K562 (cell line): ENCODE results near the gene SALL2. TPM values are rescaled to one million over a fixed set of nuclear protein-coding genes. Genes with fewer than 3 reads are reported as not detected.

Source experiments
- ATAC-seq: fragments of 200-7000 bp; cut with Tn5 transposase; 3 replicates; pipeline ENCODE4 v1.9.1; 2020; ENCODE audit warnings: moderate library complexity
- BruUV-seq: library from RNA; stranded (reverse); fragments of 400-500 nt; replicated peaks from 2 replicates; lab custom pipeline; 2021; lab: Mats Ljungman, UMichigan
- CTCF ChIA-PET: fragments of 300-600 bp; formaldehyde crosslinking; extraction: SDS; loops from one replicate; lab custom pipeline; 2021; ENCODE audit warnings: low intra/inter-chr PET ratio; lab: Yijun Ruan, JAX
- POLR2A ChIA-PET: fragments of 300-600, 350-650 bp; sonication (Branson Sonifier 250); formaldehyde crosslinking; extraction: SDS; loops from one replicate; lab custom pipeline; 2021; ENCODE audit warnings: antibody characterized with exemption, inconsistent platforms; lab: Yijun Ruan, JAX
- DNase-seq, 4 experiments: peaks; one replicate each; pipeline versions ENCODE4 v3.0.0 to v3.0.0-alpha.2; 2011 to 2018; ENCODE audit warnings: low spot score in 3 of 4, mixed read lengths in 3 of 4; ENCODE audit errors: extremely low read depth in 1 of 4
- FAIRE-seq: peaks from 2 replicates; lab custom pipeline; 2011; peaks lifted over from hg19 to GRCh38; lab: Jason Lieb, UNC
- H2AFZ ChIP-seq: 2 replicates; pipeline ENCODE4 v1.6.0; 2011; ENCODE audit warnings: low read depth, low read length, control low read depth, inconsistent platforms
- H3K27ac ChIP-seq: fragments of 200-600 bp; 3 replicates; pipeline ENCODE4 v1.8.0; 2011; ENCODE audit warnings: low read depth, mild to moderate bottlenecking, control low read depth, inconsistent platforms, low read length, moderate library complexity, mixed read lengths; ENCODE audit errors: extremely low read depth
- H3K27me3 ChIP-seq, 2 experiments: fragments of 300-600 bp in 1 of 2; 2 replicates in 1 of 2; 3 replicates in 1 of 2; pipeline versions ENCODE4 v1.6.0 to v1.8.0; 2011; ENCODE audit warnings: inconsistent platforms in 2 of 2, low read length in 2 of 2, mild to moderate bottlenecking in 1 of 2, mixed read lengths in 1 of 2, moderate library complexity in 1 of 2; ENCODE audit not compliant: control insufficient read depth in 2 of 2, insufficient read depth in 2 of 2
- H3K36me3 ChIP-seq: fragments of 300-600 bp; 3 replicates; pipeline ENCODE4 v1.8.0; 2011; ENCODE audit warnings: mild to moderate bottlenecking, low read length, inconsistent platforms; ENCODE audit not compliant: control insufficient read depth, insufficient read depth
- H3K4me1 ChIP-seq, 2 experiments: fragments of 200-600 bp in 1 of 2; replicated peaks in 1 of 2; 2 replicates in 1 of 2; 3 replicates in 1 of 2; pipeline versions ENCODE4 v1.5.1 to v1.8.0; 2011; ENCODE audit warnings: inconsistent platforms in 2 of 2, low read length in 2 of 2, mild to moderate bottlenecking in 1 of 2, mixed read lengths in 1 of 2, moderate library complexity in 1 of 2; ENCODE audit not compliant: control insufficient read depth in 2 of 2, insufficient read depth in 2 of 2
- H3K4me2 ChIP-seq: 2 replicates; pipeline ENCODE4 v1.6.1; 2011; ENCODE audit warnings: low read length, control low read depth, inconsistent platforms, mixed read lengths; ENCODE audit not compliant: insufficient read depth
- H3K4me3 ChIP-seq: fragments of 200-600 bp; sonication (generic), shearing (Covaris generic); 2 replicates; pipeline ENCODE4 v1.5.1; 2016; ENCODE audit warnings: control low read depth, inconsistent platforms
- H3K79me2 ChIP-seq: fragments of 200-600 bp; 3 replicates; pipeline ENCODE4 v1.8.0; 2011; ENCODE audit warnings: low read length, inconsistent platforms; ENCODE audit not compliant: control insufficient read depth, insufficient read depth
- H3K9ac ChIP-seq, 2 experiments: 2 replicates each; pipeline versions ENCODE4 v1.6.0 to v1.6.1; 2011; ENCODE audit warnings: low read depth in 2 of 2, low read length in 2 of 2, control low read depth in 1 of 2, inconsistent platforms in 1 of 2, mild to moderate bottlenecking in 1 of 2, mixed read lengths in 1 of 2; ENCODE audit not compliant: insufficient read depth in 1 of 2
- H3K9me1 ChIP-seq: one replicate; pipeline ENCODE4 v1.6.0; 2011; ENCODE audit warnings: inconsistent platforms, mild to moderate bottlenecking, low read length, moderate library complexity; ENCODE audit not compliant: control insufficient read depth, insufficient read depth
- H3K9me3 ChIP-seq: replicated peaks from 2 replicates; pipeline ENCODE4 v1.5.1; 2011; ENCODE audit warnings: low read depth, low read length, inconsistent platforms; ENCODE audit not compliant: control insufficient read depth, insufficient read depth
- H4K20me1 ChIP-seq: replicated peaks from 2 replicates; pipeline ENCODE4 v1.6.1; 2011; ENCODE audit warnings: low read length, inconsistent platforms, mixed read lengths; ENCODE audit not compliant: control insufficient read depth, insufficient read depth
- ARID3B ChIP-seq: fragments of 250-450 bp; sonication (Bioruptor Pico); IDR thresholded peaks from 2 replicates; pipeline ENCODE4 v1.4.0; 2020; ENCODE audit warnings: borderline replicate concordance
- DIDO1 ChIP-seq: fragments of 450-650 bp; IDR thresholded peaks from 2 replicates; pipeline ENCODE4 v1.6.1; 2016; ENCODE audit warnings: low read depth, missing biosample characterization, missing genetic modification characterization
- FOXA1 ChIP-seq: fragments of 450-650 bp; IDR thresholded peaks from 2 replicates; pipeline ENCODE4 v1.6.1; 2016; ENCODE audit warnings: mild to moderate bottlenecking, borderline replicate concordance
- HOXB6 ChIP-seq: fragments of 250-450 bp; sonication (Bioruptor Pico); IDR thresholded peaks from 2 replicates; pipeline ENCODE4 v1.5.1; 2022; ENCODE audit warnings: mild to moderate bottlenecking, borderline replicate concordance
- KLF13 ChIP-seq: fragments of 450-650 bp; IDR thresholded peaks from 2 replicates; pipeline ENCODE4 v1.6.1; 2016; ENCODE audit warnings: missing genetic modification characterization, low read depth, mild to moderate bottlenecking, missing compliant biosample characterization, moderate library complexity, borderline replicate concordance
- MCM7 ChIP-seq, 2 experiments: fragments of 450-650 bp; IDR thresholded peaks; 2 replicates each; pipeline ENCODE4 v1.6.1; 2016 to 2018
- MTA3 ChIP-seq: fragments of 450-650 bp; formaldehyde crosslinking; IDR thresholded peaks from 2 replicates; pipeline ENCODE4 v1.6.1; 2017; ENCODE audit warnings: mild to moderate bottlenecking, borderline replicate concordance
- PHF21A ChIP-seq: fragments of 450-650 bp; IDR thresholded peaks from 2 replicates; pipeline ENCODE4 v1.6.1; 2017; ENCODE audit warnings: low read depth, borderline replicate concordance
- POLR2A ChIP-seq: fragments of 450-650 bp; conservative IDR thresholded peaks from 2 replicates; pipeline ENCODE4 v1.6.1; 2016
- RAD51 ChIP-seq: fragments of 450-650 bp; IDR thresholded peaks from 2 replicates; pipeline ENCODE4 v1.7.1; 2016; ENCODE audit warnings: low read depth, mild to moderate bottlenecking, borderline replicate concordance
- SAFB ChIP-seq: fragments of 200-400 bp; formaldehyde crosslinking; IDR thresholded peaks from 2 replicates; pipeline ENCODE4 v1.6.1; 2017; ENCODE audit warnings: low read depth, low read length, borderline replicate concordance
- SAP30 ChIP-seq: fragments of 200-600 bp; sonication (generic); IDR thresholded peaks from 2 replicates; pipeline ENCODE4 v1.6.1; 2012; ENCODE audit warnings: borderline replicate concordance, low read depth, mild to moderate bottlenecking, moderate library complexity, low read length, control low read depth, inconsistent platforms; ENCODE audit not compliant: insufficient read depth, poor library complexity, severe bottlenecking
- ZMIZ1 ChIP-seq, 2 experiments: fragments of 150-350 bp in 1 of 2; IDR thresholded peaks; 2 replicates each; pipeline ENCODE4 v1.6.1; 2012 to 2016; ENCODE audit warnings: low read depth in 2 of 2, low read length in 2 of 2, mild to moderate bottlenecking in 1 of 2, moderate library complexity in 1 of 2
- ZNF398 ChIP-seq: fragments of 250-450 bp; sonication (Bioruptor Pico); IDR thresholded peaks from 2 replicates; pipeline ENCODE4 v1.8.0; 2021; ENCODE audit warnings: moderate library complexity, mild to moderate bottlenecking, inconsistent platforms
- ZNF586 ChIP-seq: fragments of 450-650 bp; formaldehyde crosslinking; conservative IDR thresholded peaks from 2 replicates; pipeline ENCODE4 v1.4.0; 2020; ENCODE audit warnings: mild to moderate bottlenecking, moderate library complexity
- in situ Hi-C: fragments of 300-500 bp; cut with MboI; formaldehyde crosslinking; loops from 4 replicates; pipeline ENCODE4 v1.15.0; 2018; ENCODE audit warnings: inconsistent platforms, mixed read lengths
- intact Hi-C: fragments of 100-400 bp; cut with micrococcal nuclease; formaldehyde crosslinking; loops from 2 replicates; pipeline ENCODE4 v1.14.2; 2022
- polyA plus RNA-seq, 8 experiments: library from polyadenylated mRNA; depleted of rRNA in 4 of 8; stranded (reverse) in 5 of 8; unstranded in 3 of 8; fragments of >200 nt; fragmentation: Nextera tagmentation in 2 of 8; fragmentation: Illumina TruSeq in 1 of 8; extraction: Ambion mirVana in 2 of 8; extraction: Trizol in 1 of 8; gene quantifications; 2 replicates each; pipeline versions ENCODE4 v1.2.1 to v1.2.3, GENCODE V29; 2011 to 2014; ENCODE audit warnings: inconsistent platforms in 1 of 8, missing spikeins in 1 of 8
- total RNA-seq, 7 experiments: library from RNA; depleted of rRNA in 6 of 7; stranded (reverse); fragments of >200 nt in 6 of 7; fragmentation: Illumina TruSeq in 2 of 7; extraction: Trizol in 2 of 7; gene quantifications; 2 replicates each; pipeline versions ENCODE4 v1.2.1 to v1.2.3, GENCODE V29; 2011 to 2021; ENCODE audit warnings: low replicate concordance in 1 of 7

The SALL2 gene
- total and polyA plus RNA-seq, 9 of the 15 experiments (the other 6 are each of a cell fraction or from before 2014, with no cell fraction given) = 6.6 to 30.4 (median 12.9) TPM

GRCh38 chr14:21534576-21534975, 8.4 kb upstream of the SALL2 start (continued):
- no peak for TF ChIP-seq KLF13 (tag)
- no peak for TF ChIP-seq PHF21A
- TF ChIP-seq SAP30 = no peak
- no peak for TF ChIP-seq MTA3
- no peak for TF ChIP-seq RAD51
- TF ChIP-seq ARID3B (CRISPR knock-in tag) = no peak
- TF ChIP-seq HOXB6 (CRISPR knock-in tag) = no peak

GRCh38 chr14:21533294-21533693, 7.1 kb upstream of the SALL2 start:
- no TSS peak for BruUV-seq
- no peaks in the 10 kb centered on the region for H4K20me1 ChIP-seq
- no peaks in the 10 kb centered on the region for H3K9me1 ChIP-seq
- no peak overlapping the region for H3K4me2 ChIP-seq
- ATAC-seq (no peak), FAIRE-seq (no peak), DNase-seq (no peak)
- POLR2A ChIA-PET = interaction anchor here (0.9 to 1.5 kb wide), 2 partner anchors 11 to 151 kb away, joined by 3 to 5 read pairs; no protein-coding TSS in a partner anchor
- H3K27me3 ChIP-seq = no peaks in the 10 kb centered on the region
- H3K9ac ChIP-seq = no peak overlapping the region
- no peaks in the 10 kb centered on the region for H3K79me2 ChIP-seq
- no peak overlapping the region for H2AFZ ChIP-seq
- no peak overlapping the region for H3K4me3 ChIP-seq
- in situ Hi-C loops = no loop called here
- CTCF ChIA-PET = no interaction called here
- peaks cover 12 to 14% of the 10 kb centered on the region in 2 experiments for H3K4me1 ChIP-seq
- intact Hi-C loops = no loop called here
- no peaks in the 10 kb centered on the region for H3K36me3 ChIP-seq
- H3K27ac ChIP-seq = no peak overlapping the region
- no peaks in the 10 kb centered on the region for H3K9me3 ChIP-seq
- TF ChIP-seq ZNF586 (no peak), SAFB (no peak), ZMIZ1 (IDR thresholded peaks at IDR 0.05; ENCODE audit: low read depth in 2 of 2, low read length in 2 of 2) (no peak), DIDO1 (no peak), POLR2A (no peak), FOXA1 (no peak), ZNF398 (CRISPR knock-in tag) (no peak), MCM7 (IDR thresholded peaks at IDR 0.05) (no peak), RAD51 (no peak)
